Neural cell (in vitro differentiated cells): ENCODE results near the gene FGB. TPM values are rescaled to one million over a fixed set of nuclear protein-coding genes. Genes with fewer than 3 reads are reported as not detected.

ENCODE experiments used
- H2AFZ ChIP-seq: fragments of 200-600, 300-800 bp; sonication (generic), shearing (Covaris generic); 2 replicates; pipeline ENCODE4 v1.6.0; 2014; ENCODE audit warnings: low read depth, mild to moderate bottlenecking, antibody characterized with exemption, low read length, moderate library complexity
- H3F3A ChIP-seq: fragments of 200-600 bp; shearing (Covaris generic); 2 replicates; pipeline ENCODE4 v1.6.1; 2016; ENCODE audit warnings: mild to moderate bottlenecking, moderate library complexity, mixed read lengths, antibody characterized with exemption, low read length; ENCODE audit not compliant: insufficient read depth, poor library complexity, severe bottlenecking
- H3K27ac ChIP-seq: fragments of 200-600, 300-800 bp; sonication (generic), shearing (Covaris generic); 2 replicates; pipeline ENCODE4 v1.5.1; 2014; ENCODE audit warnings: mild to moderate bottlenecking, low read length, moderate library complexity
- H3K27me3 ChIP-seq: fragments of 300-800, 200-600 bp; sonication (generic), shearing (Covaris generic); 2 replicates; pipeline ENCODE4 v1.6.0; 2014; ENCODE audit warnings: mild to moderate bottlenecking, low read depth, low read length, moderate library complexity; ENCODE audit not compliant: insufficient read depth
- H3K36me3 ChIP-seq: fragments of 300-800, 200-600 bp; sonication (generic), shearing (Covaris generic); 2 replicates; pipeline ENCODE4 v1.5.1; 2014; ENCODE audit warnings: mild to moderate bottlenecking, antibody characterized with exemption, low read length, moderate library complexity; ENCODE audit not compliant: insufficient read depth
- H3K4me2 ChIP-seq: fragments of 300-800, 200-600 bp; sonication (generic), shearing (Covaris generic); 2 replicates; pipeline ENCODE4 v1.6.0; 2014; ENCODE audit warnings: mild to moderate bottlenecking, low read length
- H3K4me3 ChIP-seq: fragments of 300-800, 200-600 bp; sonication (generic), shearing (Covaris generic); 2 replicates; pipeline ENCODE4 v1.5.1; 2014; ENCODE audit warnings: mild to moderate bottlenecking, low read length, moderate library complexity
- H3K79me2 ChIP-seq: fragments of 200-600 bp; shearing (Covaris generic); replicated peaks from 2 replicates; pipeline ENCODE4 v1.6.0; 2014; ENCODE audit warnings: mild to moderate bottlenecking, low read length, moderate library complexity; ENCODE audit not compliant: insufficient read depth
- H3K9ac ChIP-seq: fragments of 300-800, 200-600 bp; sonication (generic), shearing (Covaris generic); 2 replicates; pipeline ENCODE4 v1.6.1; 2016; ENCODE audit warnings: mild to moderate bottlenecking, low read length, mixed read lengths
- H3K9me2 ChIP-seq: fragments of 200-600 bp; shearing (Covaris generic); 2 replicates; pipeline ENCODE4 v1.6.1; 2016; ENCODE audit warnings: mild to moderate bottlenecking, low read length, mixed read lengths; ENCODE audit not compliant: insufficient read depth
- H3K9me3 ChIP-seq: fragments of 200-600, 300-800 bp; sonication (generic), shearing (Covaris generic); 2 replicates; pipeline ENCODE4 v1.6.1; 2016; ENCODE audit warnings: mild to moderate bottlenecking, mixed run types, low read length, moderate library complexity, mixed read lengths
- H4K20me1 ChIP-seq: fragments of 200-600 bp; shearing (Covaris generic); 2 replicates; pipeline ENCODE4 v1.6.1; 2016; ENCODE audit warnings: mild to moderate bottlenecking, mixed run types; ENCODE audit not compliant: insufficient read depth
- EP300 ChIP-seq: fragments of 450-650 bp; conservative IDR thresholded peaks from 2 replicates; pipeline ENCODE4 v1.6.1; 2014; ENCODE audit warnings: antibody characterized with exemption, mild to moderate bottlenecking, moderate library complexity; ENCODE audit not compliant: poor library complexity, severe bottlenecking
- EZH2 ChIP-seq: fragments of 200-600, 300-800 bp; shearing (Covaris generic), sonication (generic); IDR thresholded peaks from 2 replicates; pipeline ENCODE4 v1.6.1; 2014; ENCODE audit warnings: antibody characterized with exemption, low read length, borderline replicate concordance, mild to moderate bottlenecking; ENCODE audit not compliant: insufficient read depth, poor library complexity, severe bottlenecking
- MXI1 ChIP-seq: fragments of 450-650 bp; conservative IDR thresholded peaks from 2 replicates; pipeline ENCODE4 v1.6.1; 2014; ENCODE audit warnings: antibody characterized with exemption, mild to moderate bottlenecking; ENCODE audit not compliant: poor library complexity, severe bottlenecking
- POLR2AphosphoS5 ChIP-seq: IDR thresholded peaks from 2 replicates; pipeline ENCODE4 v1.6.1; 2012
- RAD21 ChIP-seq: fragments of 450-650 bp; conservative IDR thresholded peaks from 2 replicates; pipeline ENCODE4 v1.6.1; 2014; ENCODE audit warnings: antibody characterized with exemption, mild to moderate bottlenecking, moderate library complexity
- SMC3 ChIP-seq: fragments of 450-650 bp; conservative IDR thresholded peaks from 2 replicates; pipeline ENCODE4 v1.6.1; 2014; ENCODE audit warnings: antibody characterized with exemption, mild to moderate bottlenecking, moderate library complexity; ENCODE audit not compliant: poor library complexity
- TAF1 ChIP-seq: IDR thresholded peaks from 2 replicates; pipeline ENCODE4 v1.6.1; 2012; ENCODE audit warnings: low read depth
- polyA plus RNA-seq: library from polyadenylated mRNA; depleted of rRNA; stranded (reverse); fragments of >200 nt; gene quantifications from 2 replicates; pipeline ENCODE4 v1.2.3, GENCODE V29; 2014
- TF ChIP-seq, protein P1 (sequence below): fragments of 450-650 bp; IDR thresholded peaks from 2 replicates; pipeline ENCODE4 v1.5.1; 2014; ENCODE audit warnings: antibody characterized with exemption, mild to moderate bottlenecking, moderate library complexity; ENCODE audit not compliant: poor library complexity, severe bottlenecking
- TF ChIP-seq, protein P2 (sequence below): IDR thresholded peaks from 2 replicates; pipeline ENCODE4 v1.6.1; 2012; ENCODE audit warnings: borderline replicate concordance

FGB gene
- polyA plus RNA-seq, 1 donor from 2014 or later = not detected

GRCh38 chr4:154597798-154598774, 35.3 kb downstream of the FGB start:
- Histone ChIP-seq H3K9me2 (no peaks in the 10 kb centered on the region), H3K4me2 (no peak overlapping the region), H3K36me3 (no peaks in the 10 kb centered on the region), H4K20me1 (no peaks in the 10 kb centered on the region), H3K27ac (no peak overlapping the region), H3K79me2 (no peaks in the 10 kb centered on the region), H3K9ac (no peak overlapping the region), H3F3A (no peaks in the 10 kb centered on the region), H3K9me3 (no peaks in the 10 kb centered on the region), H3K27me3 (no peaks in the 10 kb centered on the region), H2AFZ (no peak overlapping the region), H3K4me3 (no peak overlapping the region)
- TF ChIP-seq EP300 = no peak
- TF ChIP-seq MXI1 = no peak
- TF ChIP-seq EZH2 = no peak
- TF ChIP-seq POLR2AphosphoS5 = no peak
- TF ChIP-seq TAF1 = no peak
- no peak for TF ChIP-seq SMC3
- TF ChIP-seq, protein P1, sequence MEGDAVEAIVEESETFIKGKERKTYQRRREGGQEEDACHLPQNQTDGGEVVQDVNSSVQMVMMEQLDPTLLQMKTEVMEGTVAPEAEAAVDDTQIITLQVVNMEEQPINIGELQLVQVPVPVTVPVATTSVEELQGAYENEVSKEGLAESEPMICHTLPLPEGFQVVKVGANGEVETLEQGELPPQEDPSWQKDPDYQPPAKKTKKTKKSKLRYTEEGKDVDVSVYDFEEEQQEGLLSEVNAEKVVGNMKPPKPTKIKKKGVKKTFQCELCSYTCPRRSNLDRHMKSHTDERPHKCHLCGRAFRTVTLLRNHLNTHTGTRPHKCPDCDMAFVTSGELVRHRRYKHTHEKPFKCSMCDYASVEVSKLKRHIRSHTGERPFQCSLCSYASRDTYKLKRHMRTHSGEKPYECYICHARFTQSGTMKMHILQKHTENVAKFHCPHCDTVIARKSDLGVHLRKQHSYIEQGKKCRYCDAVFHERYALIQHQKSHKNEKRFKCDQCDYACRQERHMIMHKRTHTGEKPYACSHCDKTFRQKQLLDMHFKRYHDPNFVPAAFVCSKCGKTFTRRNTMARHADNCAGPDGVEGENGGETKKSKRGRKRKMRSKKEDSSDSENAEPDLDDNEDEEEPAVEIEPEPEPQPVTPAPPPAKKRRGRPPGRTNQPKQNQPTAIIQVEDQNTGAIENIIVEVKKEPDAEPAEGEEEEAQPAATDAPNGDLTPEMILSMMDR = no peak
- TF ChIP-seq, protein P2, sequence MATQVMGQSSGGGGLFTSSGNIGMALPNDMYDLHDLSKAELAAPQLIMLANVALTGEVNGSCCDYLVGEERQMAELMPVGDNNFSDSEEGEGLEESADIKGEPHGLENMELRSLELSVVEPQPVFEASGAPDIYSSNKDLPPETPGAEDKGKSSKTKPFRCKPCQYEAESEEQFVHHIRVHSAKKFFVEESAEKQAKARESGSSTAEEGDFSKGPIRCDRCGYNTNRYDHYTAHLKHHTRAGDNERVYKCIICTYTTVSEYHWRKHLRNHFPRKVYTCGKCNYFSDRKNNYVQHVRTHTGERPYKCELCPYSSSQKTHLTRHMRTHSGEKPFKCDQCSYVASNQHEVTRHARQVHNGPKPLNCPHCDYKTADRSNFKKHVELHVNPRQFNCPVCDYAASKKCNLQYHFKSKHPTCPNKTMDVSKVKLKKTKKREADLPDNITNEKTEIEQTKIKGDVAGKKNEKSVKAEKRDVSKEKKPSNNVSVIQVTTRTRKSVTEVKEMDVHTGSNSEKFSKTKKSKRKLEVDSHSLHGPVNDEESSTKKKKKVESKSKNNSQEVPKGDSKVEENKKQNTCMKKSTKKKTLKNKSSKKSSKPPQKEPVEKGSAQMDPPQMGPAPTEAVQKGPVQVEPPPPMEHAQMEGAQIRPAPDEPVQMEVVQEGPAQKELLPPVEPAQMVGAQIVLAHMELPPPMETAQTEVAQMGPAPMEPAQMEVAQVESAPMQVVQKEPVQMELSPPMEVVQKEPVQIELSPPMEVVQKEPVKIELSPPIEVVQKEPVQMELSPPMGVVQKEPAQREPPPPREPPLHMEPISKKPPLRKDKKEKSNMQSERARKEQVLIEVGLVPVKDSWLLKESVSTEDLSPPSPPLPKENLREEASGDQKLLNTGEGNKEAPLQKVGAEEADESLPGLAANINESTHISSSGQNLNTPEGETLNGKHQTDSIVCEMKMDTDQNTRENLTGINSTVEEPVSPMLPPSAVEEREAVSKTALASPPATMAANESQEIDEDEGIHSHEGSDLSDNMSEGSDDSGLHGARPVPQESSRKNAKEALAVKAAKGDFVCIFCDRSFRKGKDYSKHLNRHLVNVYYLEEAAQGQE = no peak
- no peak for TF ChIP-seq RAD21

- no peaks in the 10 kb centered on the region for H3K9me3 ChIP-seq
- H3K36me3 ChIP-seq = no peaks in the 10 kb centered on the region
- no peaks in the 10 kb centered on the region for H3K27me3 ChIP-seq
- no peaks in the 10 kb centered on the region for H3K79me2 ChIP-seq
- no peak overlapping the region for H3K9ac ChIP-seq
- H3F3A ChIP-seq = no peaks in the 10 kb centered on the region
- no peak overlapping the region for H2AFZ ChIP-seq
- no peaks in the 10 kb centered on the region for H3K9me2 ChIP-seq
- no peaks in the 10 kb centered on the region for H4K20me1 ChIP-seq
- TF ChIP-seq RAD21 (no peak), TAF1 (no peak), SMC3 (no peak), EP300 (no peak), EZH2 (no peak), MXI1 (no peak), POLR2AphosphoS5 (no peak)
- TF ChIP-seq, protein P2 = no peak
- TF ChIP-seq, protein P1 = no peak
- no peak overlapping the region for H3K4me3 ChIP-seq
- H3K27ac ChIP-seq = no peak overlapping the region
- no peak overlapping the region for H3K4me2 ChIP-seq
Measured at GRCh38 chr4:154602404-154603020, 39.7 kb downstream of the FGB start.
